ENCODE measurements around the gene FCER2.
"Not testable (repeated sequence)": the region's sequence is repeated elsewhere in the genome, so short reads cannot be mapped to it uniquely, and the experiment has no call there.

FCER2 gene

GRCh38 chr19:7647156-7647555, 54.8 kb downstream of the FCER2 start:
- DNase-seq (ENCODE audit: low read depth in 2 of 2): no peak

GRCh38 chr19:7646426-7646700, 55.6 kb downstream of the FCER2 start:
- no peak for DNase-seq (ENCODE audit: low read depth in 2 of 2)

- DNase-seq (ENCODE audit: low read depth in 2 of 2): no peak
Measured at GRCh38 chr19:7645656-7646425, 56.1 kb downstream of the FCER2 start.

- no peak for DNase-seq (ENCODE audit: low read depth in 2 of 2)
Measured at GRCh38 chr19:7645163-7645562, 56.8 kb downstream of the FCER2 start.

- no peak for DNase-seq (ENCODE audit: low read depth in 2 of 2)
Measured at GRCh38 chr19:7644550-7644877, 57.4 kb downstream of the FCER2 start.

- not testable (repeated sequence) for DNase-seq (ENCODE audit: low read depth in 2 of 2)
Measured at GRCh38 chr19:7643629-7644549, 58.0 kb downstream of the FCER2 start.

- DNase-seq (ENCODE audit: low read depth in 2 of 2): no peak
Measured at GRCh38 chr19:7643031-7643415, 58.9 kb downstream of the FCER2 start.

GRCh38 chr19:7642295-7643030, 59.5 kb downstream of the FCER2 start:
- no peak for DNase-seq (ENCODE audit: low read depth in 2 of 2)

GRCh38 chr19:7641290-7642276, 60.3 kb downstream of the FCER2 start:
- no peak for DNase-seq (ENCODE audit: low read depth in 2 of 2)

- DNase-seq (ENCODE audit: low read depth in 2 of 2): no peak
Measured at GRCh38 chr19:7640803-7641202, 61.1 kb downstream of the FCER2 start.

GRCh38 chr19:7639863-7640348, 62.0 kb downstream of the FCER2 start:
- DNase-seq (ENCODE audit: low read depth in 2 of 2): no peak

- no peak for DNase-seq (ENCODE audit: low read depth in 2 of 2)
Measured at GRCh38 chr19:7638802-7639465, 63.0 kb downstream of the FCER2 start.

All from stimulated activated CD8-positive, alpha-beta memory T cell treated with anti-CD3 and anti-CD28 coated beads, Interleukin-7, amount 100 ng/mL, for 1 hour (primary cell).